Stimulated activated CD8-positive, alpha-beta memory T cell treated with anti-CD3 and anti-CD28 coated beads, Interleukin-15, amount 100 ng/mL, for 4 hours (primary cell): ENCODE results near the gene TMEM201.
"Not testable (repeated sequence)": the region's sequence is repeated elsewhere in the genome, so short reads cannot be mapped to it uniquely, and the experiment has no call there.

Experiments used
- DNase-seq, 2 donors: peaks; one replicate each; pipeline ENCODE4 v3.0.0-alpha.2; 2020; ENCODE audit warnings: low read depth in 2 of 2

Gene TMEM201, protein sequence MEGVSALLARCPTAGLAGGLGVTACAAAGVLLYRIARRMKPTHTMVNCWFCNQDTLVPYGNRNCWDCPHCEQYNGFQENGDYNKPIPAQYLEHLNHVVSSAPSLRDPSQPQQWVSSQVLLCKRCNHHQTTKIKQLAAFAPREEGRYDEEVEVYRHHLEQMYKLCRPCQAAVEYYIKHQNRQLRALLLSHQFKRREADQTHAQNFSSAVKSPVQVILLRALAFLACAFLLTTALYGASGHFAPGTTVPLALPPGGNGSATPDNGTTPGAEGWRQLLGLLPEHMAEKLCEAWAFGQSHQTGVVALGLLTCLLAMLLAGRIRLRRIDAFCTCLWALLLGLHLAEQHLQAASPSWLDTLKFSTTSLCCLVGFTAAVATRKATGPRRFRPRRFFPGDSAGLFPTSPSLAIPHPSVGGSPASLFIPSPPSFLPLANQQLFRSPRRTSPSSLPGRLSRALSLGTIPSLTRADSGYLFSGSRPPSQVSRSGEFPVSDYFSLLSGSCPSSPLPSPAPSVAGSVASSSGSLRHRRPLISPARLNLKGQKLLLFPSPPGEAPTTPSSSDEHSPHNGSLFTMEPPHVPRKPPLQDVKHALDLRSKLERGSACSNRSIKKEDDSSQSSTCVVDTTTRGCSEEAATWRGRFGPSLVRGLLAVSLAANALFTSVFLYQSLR

DNA sequence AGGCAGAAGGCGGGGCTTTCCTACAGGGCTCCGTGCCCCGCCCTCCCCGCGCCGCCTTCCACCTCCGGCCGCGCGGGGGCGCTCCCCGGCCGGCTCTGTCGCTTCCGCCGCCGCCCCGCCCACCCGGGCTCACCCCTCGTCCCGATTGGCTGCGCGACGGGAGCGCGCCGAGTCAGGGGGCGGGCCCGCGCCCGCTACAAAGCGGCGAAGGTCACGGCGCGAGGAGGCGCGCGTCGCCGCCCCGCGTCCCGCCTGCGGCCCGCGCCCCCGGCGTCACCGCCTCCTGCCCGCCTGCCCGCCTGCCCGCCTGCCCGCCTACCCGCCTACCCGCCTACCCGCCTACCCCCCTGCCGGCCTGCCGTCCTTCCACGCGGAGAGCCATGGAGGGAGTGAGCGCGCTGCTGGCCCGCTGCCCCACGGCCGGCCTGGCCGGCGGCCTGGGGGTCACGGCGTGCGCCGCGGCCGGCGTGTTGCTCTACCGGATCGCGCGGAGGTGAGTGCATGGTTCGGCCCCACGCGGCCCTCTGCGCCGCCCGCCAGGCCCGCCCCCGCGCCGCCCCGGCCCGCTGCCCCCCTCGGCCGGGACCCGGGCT lies at the start of gene TMEM201:
TMEM201 (plus strand) TSS at position 361 of the 593 bp plus-strand sequence; CDS start at position 381, 20 bp downstream.
- peak; percentile 83 to 91 for DNase-seq

DNA sequence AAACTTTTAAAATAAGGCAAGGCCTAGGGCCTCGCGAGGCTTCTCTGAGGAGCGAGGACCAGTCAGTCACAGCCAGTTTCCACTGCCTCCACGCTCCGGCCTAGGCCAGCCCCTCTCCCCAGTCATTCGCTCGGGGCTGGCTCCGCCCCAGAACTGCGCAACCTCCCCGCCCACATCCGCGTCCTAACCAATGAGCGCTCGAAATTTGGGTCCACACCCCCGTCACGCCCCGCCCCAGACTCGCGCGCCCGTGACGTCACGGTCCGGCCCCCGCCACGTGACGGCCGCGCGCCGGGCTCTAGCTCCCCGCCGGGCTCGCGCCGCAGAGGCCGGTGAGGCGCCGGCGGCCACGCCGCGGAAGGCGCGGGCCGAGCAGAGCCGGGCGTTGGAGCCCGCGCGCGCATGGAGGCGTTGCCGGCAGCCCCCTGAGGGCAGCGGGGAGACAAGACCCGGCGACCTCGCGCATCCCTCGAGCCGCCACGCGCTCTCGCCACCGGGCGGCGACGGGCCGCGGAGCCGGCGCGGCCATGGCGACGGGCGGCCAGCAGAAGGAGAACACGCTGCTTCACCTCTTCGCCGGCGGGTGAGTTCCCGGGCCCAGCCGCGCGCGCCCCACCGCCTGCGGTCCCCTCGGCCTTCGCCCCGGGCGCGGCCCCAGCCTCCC lies 49.4 kb upstream of the TMEM201 start, which contains the start of gene SLC25A33:
SLC25A33 (plus strand) TSS at position 301 of the 664 bp plus-strand sequence; CDS start at position 528, 227 bp downstream.
- DNase-seq = peak; percentile 93 to 95

DNA sequence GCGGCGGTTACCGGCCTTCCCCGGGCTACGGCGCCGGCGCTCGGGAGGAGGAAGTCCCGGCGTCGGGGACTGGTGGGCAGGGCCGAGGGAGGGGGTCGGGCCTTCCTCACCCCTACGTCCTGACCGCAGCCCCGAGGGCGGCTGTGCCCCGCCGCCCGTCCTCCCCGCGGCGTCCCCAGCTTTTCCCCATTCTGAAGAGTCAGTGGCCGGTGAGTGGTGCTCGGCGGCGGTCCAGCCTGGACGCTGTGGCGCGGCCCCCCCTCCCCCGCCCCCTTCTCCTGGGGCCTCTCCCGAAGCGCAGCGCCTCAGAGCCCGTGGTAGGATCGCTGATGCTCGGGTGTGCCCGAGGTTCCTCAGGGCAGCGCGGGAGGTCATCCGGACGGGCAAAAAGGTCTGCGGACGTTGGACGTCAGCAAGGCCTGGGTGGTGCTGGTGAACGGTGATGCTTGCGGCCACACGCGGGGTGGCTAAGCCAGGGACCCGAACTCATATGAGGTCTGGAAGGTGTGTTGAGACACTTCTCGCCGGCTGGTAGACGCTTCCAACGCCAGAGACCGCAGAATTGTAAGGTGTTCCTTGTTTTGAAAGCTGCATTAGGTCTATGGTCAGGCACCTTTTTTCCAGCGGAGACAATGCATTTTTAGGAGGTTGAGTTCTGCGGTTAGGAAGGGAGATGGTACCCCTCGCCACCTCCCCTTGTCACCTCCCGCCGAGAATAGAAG lies 48.7 kb upstream of the TMEM201 start:
- peak; percentile 19 to 45 for DNase-seq

DNA sequence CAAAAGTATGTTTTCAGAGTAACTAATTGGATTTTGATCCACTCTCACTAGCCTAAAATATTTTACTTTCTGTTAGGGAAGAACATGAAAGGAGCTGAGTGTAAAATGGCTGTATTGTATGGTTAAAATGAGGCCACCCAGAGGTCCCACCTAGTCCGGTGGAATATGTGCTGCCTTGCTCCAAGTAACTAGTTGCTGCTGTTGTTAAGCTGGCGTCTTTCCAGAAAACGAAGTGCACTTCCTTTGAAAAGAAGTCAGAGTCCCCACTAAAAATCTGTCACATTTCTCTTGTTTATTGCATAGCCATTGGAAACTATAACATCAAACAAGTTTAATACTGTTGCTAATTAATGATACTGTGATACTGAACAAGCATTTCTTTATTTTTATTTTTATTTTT lies 46.3 kb upstream of the TMEM201 start:
- no peak for DNase-seq

DNA sequence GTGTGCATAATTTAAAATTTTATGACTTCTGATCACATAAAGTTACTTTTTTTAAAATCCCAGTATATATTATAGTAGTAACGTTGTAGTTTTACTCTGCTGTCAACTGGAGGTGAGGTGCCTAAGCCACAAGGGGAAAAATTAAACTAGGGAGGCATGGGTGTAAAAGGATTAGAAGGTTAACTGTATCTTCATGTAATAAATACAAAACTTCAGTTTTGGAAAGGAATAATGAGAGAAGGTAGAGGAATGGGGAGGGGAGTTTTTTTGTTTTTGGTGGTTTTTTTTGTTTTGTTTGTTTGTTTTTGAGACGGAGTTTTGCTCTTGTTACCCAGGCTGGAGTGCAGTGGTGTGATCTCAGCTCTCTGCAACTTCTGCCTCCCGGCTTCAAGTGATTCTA lies 43.8 kb upstream of the TMEM201 start:
- no peak for DNase-seq

DNA sequence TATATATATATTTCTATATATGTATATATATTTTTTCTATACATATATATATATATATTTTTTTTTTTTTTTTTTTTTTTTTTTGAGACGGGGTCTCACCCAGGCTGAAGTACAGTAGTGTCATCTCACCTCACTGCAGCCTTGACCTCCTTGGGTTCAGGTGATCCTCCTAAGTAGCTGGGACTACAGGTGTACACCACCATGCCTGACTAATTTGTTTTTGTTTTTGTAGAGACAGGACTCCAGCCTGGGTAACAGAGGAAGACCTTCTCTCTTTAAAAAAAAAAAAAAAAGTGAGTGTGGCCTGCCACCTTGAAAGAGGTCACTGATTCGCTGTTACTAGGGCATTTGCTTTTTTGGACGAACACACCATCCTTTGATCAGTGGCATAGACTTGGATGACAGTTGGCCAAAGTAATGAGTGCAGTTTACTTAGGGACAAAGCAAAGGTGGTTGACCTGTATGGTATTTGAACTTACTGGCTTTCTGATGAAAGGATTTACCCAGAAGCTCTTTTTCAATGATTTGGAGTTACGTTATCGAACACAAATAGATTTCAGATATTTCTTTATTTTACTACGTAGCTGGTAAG lies 38.7 kb upstream of the TMEM201 start:
- DNase-seq = no peak

DNA sequence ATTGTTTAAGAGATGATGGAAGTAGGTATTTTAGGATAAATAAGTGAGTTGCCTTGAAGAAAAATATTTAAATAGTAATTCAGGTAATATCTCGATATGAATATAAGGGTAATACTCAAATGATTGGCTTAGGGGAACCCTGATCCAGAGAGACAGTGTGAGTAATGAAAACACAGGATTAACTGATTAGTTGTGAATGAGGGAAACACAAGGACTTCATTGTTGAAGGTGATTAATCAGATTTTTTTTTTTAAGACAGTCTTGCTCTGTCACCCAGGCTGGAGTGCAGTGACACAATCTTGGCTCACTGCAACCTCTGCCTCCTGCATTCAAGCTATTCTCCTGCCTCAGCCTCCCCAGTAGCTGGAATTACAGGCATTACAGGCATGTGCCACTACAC lies 36.7 kb upstream of the TMEM201 start:
- no peak for DNase-seq

DNA sequence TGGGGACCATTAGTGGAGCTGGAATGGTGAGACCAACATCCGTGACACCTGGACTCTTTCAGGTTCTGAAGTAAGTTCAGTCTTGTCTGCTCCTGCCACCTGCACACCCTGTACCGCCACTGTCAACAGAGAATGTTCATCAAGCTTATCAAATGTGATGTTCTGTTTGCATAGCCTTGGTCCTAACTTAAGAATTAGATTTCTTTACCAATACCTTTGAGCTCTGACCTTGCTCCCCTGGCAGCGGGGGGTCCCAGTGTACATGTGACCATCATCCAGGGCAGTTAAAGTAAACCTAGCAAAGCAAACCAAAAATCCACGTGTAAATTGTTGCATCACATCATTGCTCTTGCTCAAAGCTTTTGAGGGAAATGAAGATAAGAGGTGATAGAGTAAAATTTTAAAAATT lies 35.0 kb upstream of the TMEM201 start:
- DNase-seq = no peak

DNA sequence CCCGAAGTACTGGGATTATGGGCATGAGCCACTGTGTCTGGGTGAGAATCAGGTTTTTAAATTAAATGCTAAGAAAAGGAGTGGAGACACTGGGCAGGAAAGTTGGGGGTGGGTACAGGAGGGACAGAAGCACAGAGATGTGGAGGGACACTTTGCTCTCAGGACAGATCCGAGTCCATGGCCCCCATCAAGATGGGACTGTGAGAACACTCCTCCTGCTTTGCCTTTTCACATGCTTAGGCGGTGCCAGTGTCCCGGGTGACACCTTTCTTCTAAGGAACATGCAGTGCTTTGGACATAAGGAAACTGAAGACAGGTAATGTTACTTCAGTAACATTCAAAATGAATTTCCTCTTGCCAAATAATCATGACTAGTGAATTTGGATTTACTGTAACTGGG lies 32.8 kb upstream of the TMEM201 start:
- DNase-seq = no peak

DNA sequence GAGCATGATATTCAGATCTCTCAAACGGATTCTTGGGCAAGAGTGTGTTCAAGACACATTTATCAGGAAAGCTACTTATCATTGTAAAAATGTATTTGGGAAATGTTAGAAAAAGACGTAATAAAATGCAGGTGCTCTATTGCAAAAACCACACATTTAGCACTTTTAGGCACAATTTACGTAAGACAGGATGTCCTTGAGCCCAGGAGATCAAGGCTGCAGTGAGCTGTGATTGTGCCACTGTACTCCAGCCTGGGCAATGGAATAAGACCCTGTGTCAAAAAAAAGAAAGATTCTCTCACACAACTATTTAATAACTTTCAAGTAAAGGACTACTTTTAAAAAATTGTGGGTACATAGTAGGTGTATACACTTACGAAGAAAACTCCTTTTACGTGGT lies 31.1 kb upstream of the TMEM201 start:
- no peak for DNase-seq

DNA sequence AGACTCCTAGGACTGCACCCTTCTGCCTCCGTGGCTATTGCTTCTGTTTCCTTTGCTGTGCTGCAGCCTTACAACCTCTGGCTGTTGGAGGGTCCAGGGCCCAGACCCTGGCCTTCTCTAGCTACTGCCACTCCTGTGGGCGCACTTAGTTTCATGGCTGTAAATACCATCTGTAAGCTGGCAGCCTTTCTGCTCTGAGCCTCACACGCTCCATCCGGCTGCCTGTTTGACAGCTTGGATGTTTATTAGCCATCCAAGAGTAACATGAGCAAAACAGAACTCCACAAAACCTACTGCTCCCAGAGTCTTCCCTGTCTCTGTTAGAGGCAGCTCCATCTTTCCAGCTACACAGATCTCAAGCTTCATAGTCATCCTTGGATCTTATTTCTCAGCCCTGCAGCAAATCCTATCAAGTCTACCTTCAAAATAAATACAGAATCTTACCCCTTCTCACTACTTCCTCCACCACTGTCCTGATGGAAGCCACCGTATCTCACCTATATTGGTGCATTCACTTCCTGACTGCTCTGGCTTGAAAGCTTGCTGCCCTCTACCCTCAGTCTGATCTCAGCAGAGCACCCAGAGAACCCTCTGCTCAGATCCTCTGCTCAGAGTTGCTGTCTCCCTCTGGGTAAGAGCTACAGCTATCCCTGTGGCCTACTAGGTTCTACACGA lies 30.3 kb upstream of the TMEM201 start:
- DNase-seq = no peak

DNA sequence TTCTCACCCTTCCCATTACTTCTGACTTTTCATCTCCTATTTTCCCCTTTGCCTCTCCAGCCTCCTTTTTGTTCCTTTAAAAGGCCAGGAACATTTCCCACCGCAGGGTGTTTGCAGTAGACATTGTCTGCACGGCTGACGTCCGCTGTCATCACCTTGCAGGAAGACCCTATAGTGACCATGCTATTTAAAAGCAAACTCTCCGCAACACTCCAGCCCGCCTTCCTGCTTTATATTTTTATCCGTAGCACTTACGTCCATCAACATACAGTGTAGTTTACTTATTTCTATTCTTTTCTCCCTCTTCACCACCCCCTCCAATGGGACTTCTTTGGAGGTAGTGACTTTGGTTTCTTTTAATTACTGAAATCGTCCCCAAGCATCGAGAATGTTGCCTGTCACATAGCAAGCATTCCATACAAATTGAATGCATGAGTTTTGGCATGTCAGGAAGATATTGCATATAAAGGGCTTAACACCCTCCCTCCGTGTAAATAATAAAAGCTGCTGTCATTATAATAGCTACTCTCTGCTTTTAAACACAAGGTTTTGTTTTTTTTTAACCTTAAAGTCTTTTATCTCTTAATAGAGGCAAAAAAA lies 29.7 kb upstream of the TMEM201 start:
- no peak for DNase-seq

DNA sequence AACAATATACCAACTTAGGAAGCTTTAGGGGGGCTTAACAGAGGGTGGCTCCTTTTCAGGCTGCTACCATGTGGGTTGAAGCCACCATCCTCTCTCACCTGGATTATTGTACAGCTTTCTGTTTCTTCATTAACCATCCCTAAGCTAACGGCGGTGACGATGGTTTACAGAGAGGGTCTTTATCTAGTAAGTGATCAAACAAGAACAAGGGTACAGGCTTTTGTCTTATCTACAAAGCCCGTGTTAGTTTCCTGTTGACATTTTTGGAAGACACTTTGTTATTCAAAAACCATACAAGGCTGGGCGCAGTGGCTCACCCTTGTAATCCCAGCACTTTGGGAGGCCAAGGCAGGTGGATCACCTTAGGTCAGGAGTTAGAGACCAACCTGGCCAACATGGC lies 29.0 kb upstream of the TMEM201 start:
- DNase-seq = no peak

DNA sequence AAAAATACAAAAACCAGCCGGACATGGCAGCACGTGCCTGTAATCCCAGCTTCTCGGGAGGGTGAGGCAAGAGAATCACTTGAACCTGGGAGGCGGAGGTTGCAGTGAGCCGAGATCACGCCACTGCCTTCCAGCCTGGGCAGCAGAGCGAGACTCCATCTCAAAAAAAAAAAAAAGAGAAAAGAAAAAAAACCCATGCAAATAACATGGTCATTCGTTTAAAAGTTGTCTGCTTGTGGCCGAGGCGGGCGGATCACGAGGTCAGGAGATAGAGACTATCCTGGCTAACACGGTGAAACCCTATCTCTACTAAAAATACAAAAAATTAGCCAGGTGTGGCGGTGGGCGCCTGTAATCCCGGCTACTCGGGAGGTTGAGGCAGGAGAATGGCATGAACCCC lies 28.6 kb upstream of the TMEM201 start:
- DNase-seq = not testable (repeated sequence)

DNA sequence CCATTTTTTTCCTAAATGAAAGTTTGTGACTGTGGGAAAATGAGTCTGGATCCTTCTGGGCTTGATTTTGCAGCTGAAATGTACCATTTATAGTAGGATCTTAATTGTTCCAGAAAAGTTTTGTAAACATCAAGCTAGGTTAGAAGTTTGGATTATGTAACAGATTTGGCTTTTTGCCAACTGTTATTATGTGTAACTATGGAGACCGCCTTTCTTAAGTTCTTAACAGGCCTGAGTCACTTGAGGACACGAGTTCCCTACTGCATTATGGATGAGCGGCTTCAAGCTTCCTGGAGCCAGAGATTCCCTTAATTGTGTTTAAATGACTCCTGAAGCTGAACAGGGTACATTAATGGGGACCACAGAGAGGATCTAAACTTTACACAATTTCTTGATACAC lies 27.3 kb upstream of the TMEM201 start:
- DNase-seq = no peak

DNA sequence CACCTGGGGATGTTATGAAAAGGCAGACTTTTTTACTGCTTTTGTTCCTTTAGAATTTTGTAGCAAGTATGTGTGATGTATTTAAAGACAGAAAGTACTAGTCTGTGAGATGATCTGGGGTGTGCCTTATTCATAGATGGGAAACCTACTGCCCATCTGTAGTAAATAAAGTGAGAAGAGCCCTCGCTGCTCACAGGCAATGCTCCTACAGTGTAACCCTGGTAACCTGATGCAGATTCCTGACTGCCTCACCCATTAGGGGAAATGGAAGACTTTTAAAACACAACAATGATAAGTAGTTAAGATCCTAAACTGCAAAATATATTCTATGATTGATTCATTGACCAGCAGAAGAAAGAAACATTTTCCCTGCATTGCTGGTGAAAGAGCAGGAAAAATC lies 19.4 kb upstream of the TMEM201 start:
- no peak for DNase-seq

DNA sequence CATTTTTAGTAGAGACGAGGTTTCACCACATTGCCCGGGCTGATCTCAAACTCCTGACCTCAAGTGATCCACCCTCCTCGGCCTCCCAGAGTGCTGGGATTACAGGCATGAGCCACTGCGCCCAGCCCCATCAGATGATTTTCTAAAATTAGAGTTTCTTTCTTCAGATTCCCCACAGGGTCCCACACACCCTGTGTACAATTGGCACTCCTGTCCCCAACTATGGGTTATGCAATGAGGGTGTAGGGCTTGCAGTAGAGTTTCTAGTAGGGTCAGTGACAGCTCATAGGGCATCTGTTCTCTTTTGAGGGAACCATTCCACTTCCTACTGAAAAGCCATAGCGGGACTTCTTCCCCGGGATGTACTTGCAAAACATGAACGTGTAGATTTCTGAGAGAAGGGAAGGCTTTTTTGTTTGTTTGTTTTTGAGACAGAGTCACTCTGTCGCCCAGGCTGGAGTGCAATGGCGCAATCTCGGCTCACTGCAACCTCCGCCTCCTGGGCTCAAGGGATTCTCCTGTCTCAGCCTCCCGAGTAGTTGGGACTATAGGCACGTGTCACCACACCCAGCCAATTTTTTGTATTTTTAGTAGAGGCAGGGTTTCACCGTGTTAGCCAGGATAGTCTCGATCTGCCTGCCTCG lies 17.7 kb upstream of the TMEM201 start:
- DNase-seq = not testable (repeated sequence)

DNA sequence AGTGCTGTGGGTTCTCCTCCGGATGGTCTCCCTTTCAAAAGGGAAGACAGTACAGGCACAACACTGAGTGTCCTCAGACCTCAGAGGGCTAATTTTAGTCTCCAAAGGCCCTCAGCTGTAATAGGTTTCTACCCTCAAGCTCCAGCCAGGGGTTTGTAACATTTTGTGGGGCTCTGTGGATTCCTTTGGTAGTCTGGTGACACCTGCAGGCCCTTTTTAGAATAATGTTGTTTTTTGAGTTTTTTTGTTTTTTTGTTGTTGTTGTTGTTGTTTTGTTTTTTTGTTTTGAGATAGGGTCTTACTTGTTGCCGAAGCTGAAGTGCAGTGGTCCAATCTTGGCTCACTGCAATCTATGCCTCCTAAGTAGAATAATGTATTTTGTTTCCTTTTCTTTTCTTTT lies 15.0 kb upstream of the TMEM201 start:
- no peak for DNase-seq

DNA sequence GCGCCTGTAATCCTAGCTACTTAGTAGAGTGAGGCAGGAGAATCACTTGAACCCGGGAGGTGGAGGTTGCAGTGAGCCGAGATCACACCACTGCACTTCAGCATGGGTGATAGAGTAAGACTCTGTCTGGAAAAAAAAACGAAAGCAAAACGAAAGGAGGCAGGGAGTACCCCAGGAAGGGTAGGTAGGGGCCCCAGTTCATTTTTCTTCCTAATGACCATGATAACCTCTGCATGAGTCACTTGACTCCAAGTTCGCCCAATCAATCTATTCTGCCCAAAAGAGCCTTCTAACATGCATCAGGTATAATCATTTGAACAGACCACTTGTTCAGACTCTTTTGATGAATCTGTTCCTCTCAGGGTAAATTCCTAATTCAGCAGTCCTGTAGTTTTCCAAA lies 13.2 kb upstream of the TMEM201 start:
- no peak for DNase-seq

DNA sequence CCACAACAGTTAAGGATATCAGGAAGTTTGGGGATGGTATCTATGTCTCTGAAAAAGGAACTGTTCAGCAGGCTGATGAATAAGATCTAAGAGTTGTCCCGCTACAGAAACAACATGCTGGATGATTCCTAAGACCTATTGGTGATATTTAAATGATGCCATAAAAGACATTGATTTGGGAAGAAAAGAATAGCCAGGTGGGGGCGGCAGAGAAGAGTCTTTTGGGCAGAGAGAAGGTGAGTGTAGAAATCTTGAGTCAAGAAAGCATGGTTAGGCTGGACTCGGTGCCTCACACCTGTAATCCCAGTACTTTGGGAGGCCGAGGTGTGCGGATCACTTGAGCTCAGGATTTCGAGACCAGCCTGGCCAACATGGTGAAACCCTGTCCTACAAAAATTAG lies 11.8 kb upstream of the TMEM201 start:
- DNase-seq = no peak
